Tibial artery (tissue), 4 donors: ENCODE measurements around the gene SERPINB13.

Experiments used
- DNase-seq, 2 donors: peaks; one replicate each; pipeline ENCODE4 v3.0.0-alpha.2; 2019
- H3K27ac ChIP-seq, 2 donors: fragments of 200-600 bp; sonication (generic) in 1 of 2; 1 replicate in 1 of 2; 2 replicates in 1 of 2; pipeline ENCODE4 v1.5.1; 2018 to 2019; ENCODE audit warnings: mild to moderate bottlenecking in 1 of 2
- H3K27me3 ChIP-seq, 2 donors: fragments of 200-600 bp; sonication (generic) in 1 of 2; one replicate each; pipeline versions ENCODE4 v1.5.1 to v1.6.0; 2016 to 2019
- H3K36me3 ChIP-seq, 3 donors: fragments of 200-600 bp; sonication (generic) in 2 of 3; one replicate each; pipeline ENCODE4 v1.5.1; 2016 to 2019; ENCODE audit warnings: mild to moderate bottlenecking in 2 of 3
- H3K4me1 ChIP-seq, 4 donors: fragments of 200-600 bp; sonication (generic) in 2 of 4; 1 replicate in 3 of 4; 2 replicates in 1 of 4; pipeline ENCODE4 v1.5.1; 2016 to 2019
- H3K4me3 ChIP-seq, 2 donors: fragments of 200-600 bp; sonication (generic) in 1 of 2; 1 replicate in 1 of 2; 2 replicates in 1 of 2; pipeline ENCODE4 v1.5.1; 2018 to 2019; ENCODE audit warnings: mild to moderate bottlenecking in 2 of 2
- H3K9me3 ChIP-seq, 3 donors: fragments of 200-600 bp; sonication (generic) in 1 of 3; one replicate each; pipeline ENCODE4 v1.5.1; 2016 to 2019
- intact Hi-C: fragments of 100-400 bp; cut with DNase I; formaldehyde crosslinking; loops from one replicate; pipeline ENCODE4 v1.15.0; 2023; ENCODE audit warnings: low total_unique reads
- TF ChIP-seq, protein P1 (sequence below), 2 experiments: fragments of 200-600 bp in 1 of 2; fragments of 450-650 bp in 1 of 2; IDR thresholded peaks; one replicate each; pipeline ENCODE4 v1.5.1; 2017 to 2019; ENCODE audit warnings: antibody characterized with exemption in 2 of 2, mild to moderate bottlenecking in 1 of 2, moderate library complexity in 1 of 2

The SERPINB13 gene

DNA sequence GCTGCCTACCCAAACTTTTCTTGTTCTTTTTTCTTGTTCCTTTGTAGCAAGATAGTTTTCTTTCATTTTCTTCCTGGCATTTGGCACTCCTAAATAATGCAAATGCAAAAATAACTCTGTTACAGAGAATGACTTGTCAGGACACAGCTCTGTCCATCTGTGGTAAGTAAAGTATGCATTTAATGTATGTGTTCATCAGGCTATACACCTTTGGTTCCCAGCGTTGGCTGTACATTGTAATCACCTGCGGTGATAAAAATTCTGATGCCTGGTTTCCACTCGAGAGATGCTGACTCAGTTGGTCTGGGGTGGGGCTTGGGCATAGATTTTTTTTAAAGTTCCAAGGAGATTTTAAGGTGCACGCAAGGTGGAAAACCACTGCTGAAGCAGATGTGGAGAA is at the start of gene SERPINB13:
SERPINB13 (plus strand) TSS at position 378 of the 400 bp plus-strand sequence. CDS start 1,325 bp downstream, outside the sequence.
- no peaks in the 10 kb centered on the region for H3K36me3 ChIP-seq
- H3K27ac ChIP-seq = no peak within 1 kb of the TSS
- H3K4me1 ChIP-seq = no peaks in the 10 kb centered on the region
- TF ChIP-seq, protein P1, sequence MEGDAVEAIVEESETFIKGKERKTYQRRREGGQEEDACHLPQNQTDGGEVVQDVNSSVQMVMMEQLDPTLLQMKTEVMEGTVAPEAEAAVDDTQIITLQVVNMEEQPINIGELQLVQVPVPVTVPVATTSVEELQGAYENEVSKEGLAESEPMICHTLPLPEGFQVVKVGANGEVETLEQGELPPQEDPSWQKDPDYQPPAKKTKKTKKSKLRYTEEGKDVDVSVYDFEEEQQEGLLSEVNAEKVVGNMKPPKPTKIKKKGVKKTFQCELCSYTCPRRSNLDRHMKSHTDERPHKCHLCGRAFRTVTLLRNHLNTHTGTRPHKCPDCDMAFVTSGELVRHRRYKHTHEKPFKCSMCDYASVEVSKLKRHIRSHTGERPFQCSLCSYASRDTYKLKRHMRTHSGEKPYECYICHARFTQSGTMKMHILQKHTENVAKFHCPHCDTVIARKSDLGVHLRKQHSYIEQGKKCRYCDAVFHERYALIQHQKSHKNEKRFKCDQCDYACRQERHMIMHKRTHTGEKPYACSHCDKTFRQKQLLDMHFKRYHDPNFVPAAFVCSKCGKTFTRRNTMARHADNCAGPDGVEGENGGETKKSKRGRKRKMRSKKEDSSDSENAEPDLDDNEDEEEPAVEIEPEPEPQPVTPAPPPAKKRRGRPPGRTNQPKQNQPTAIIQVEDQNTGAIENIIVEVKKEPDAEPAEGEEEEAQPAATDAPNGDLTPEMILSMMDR (IDR thresholded peaks at IDR 0.05) = no peak
- no peak for DNase-seq
- no peak within 1 kb of the TSS for H3K4me3 ChIP-seq
- intact Hi-C loops = no loop called here
- H3K27me3 ChIP-seq = no peaks in the 10 kb centered on the region
- no peaks in the 10 kb centered on the region for H3K9me3 ChIP-seq

- Histone ChIP-seq H3K36me3 (no peaks in the 10 kb centered on the region), H3K27me3 (no peaks in the 10 kb centered on the region), H3K4me1 (no peaks in the 10 kb centered on the region), H3K9me3 (no peaks in the 10 kb centered on the region), H3K27ac (no peak overlapping the region), H3K4me3 (no peak overlapping the region)
- intact Hi-C loops = no loop called here
- TF ChIP-seq, protein P1 (IDR thresholded peaks at IDR 0.05) = no peak
- no peak for DNase-seq
Measured at GRCh38 chr18:63539904-63540510, 47.1 kb upstream of the SERPINB13 start.

DNA sequence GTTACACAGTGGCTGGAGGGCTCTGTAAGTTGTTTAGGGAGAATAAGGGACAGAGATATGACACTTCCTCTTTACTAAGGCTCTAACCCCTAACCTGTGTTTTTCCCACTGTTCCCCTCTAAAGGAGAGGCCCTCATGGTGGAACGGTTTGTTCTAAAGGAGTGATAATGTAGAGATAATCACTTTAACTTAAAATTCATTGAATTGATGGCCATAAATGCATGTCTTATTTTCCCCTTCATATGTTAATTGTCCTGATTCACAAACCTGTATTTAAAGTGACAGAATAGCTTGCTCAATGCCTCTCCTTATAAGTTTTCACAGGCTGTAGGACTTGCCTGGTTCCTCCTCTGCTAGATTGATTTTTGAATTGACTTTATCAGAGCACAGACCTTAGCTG is 45.1 kb upstream of the SERPINB13 start, which contains the start of gene SERPINB12:
SERPINB12 (plus strand) TSS at position 301 of the 400 bp plus-strand sequence. CDS start 13,791 bp downstream, outside the sequence.
- Histone ChIP-seq H3K4me1 (no peaks in the 10 kb centered on the region), H3K27me3 (no peaks in the 10 kb centered on the region), H3K27ac (no peak within 1 kb of the TSS), H3K4me3 (no peak within 1 kb of the TSS), H3K9me3 (no peaks in the 10 kb centered on the region), H3K36me3 (no peaks in the 10 kb centered on the region)
- intact Hi-C loops = no loop called here
- no peak for DNase-seq
- TF ChIP-seq, protein P1 (IDR thresholded peaks at IDR 0.05) = no peak

DNA sequence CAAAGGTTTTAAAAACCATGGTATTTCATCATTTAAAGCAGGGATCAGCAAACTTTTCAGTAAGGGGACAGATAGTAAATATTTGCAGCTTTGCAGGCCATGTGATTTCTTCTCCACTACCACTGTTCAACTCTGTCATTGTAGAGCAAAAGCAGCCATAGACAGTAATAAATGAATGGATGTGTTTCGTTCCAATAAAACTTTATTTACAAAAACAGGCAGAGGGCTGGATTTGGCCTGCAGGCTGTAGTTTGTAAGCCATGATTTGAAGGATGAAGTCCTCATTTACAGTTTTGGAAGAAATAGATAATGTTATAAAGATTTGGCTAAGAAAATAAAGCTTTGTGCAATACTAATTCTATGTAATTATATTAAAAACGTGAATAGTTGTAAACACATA is 43.1 kb upstream of the SERPINB13 start:
- Histone ChIP-seq H3K36me3 (no peaks in the 10 kb centered on the region), H3K4me1 (no peaks in the 10 kb centered on the region), H3K27ac (no peak overlapping the region), H3K9me3 (no peaks in the 10 kb centered on the region), H3K4me3 (no peak overlapping the region), H3K27me3 (no peaks in the 10 kb centered on the region)
- DNase-seq = no peak
- TF ChIP-seq, protein P1 (IDR thresholded peaks at IDR 0.05) = no peak
- intact Hi-C loops = no loop called here

- no peaks in the 10 kb centered on the region for H3K9me3 ChIP-seq
- TF ChIP-seq, protein P1 (IDR thresholded peaks at IDR 0.05) = no peak
Measured at GRCh38 chr18:63545000-63545399, 42.1 kb upstream of the SERPINB13 start.

More at GRCh38 chr18:63545000-63545399, 42.1 kb upstream of the SERPINB13 start:
- no peaks in the 10 kb centered on the region for H3K27me3 ChIP-seq
- H3K27ac ChIP-seq = no peak overlapping the region
- intact Hi-C loops = no loop called here
- H3K36me3 ChIP-seq = no peaks in the 10 kb centered on the region
- no peaks in the 10 kb centered on the region for H3K4me1 ChIP-seq
- H3K4me3 ChIP-seq = no peak overlapping the region
- DNase-seq = no peak
